K562 (cell line): Measurements from ENCODE around the gene FOXP3.

Experiments used
- EP300 ChIP-seq: IDR thresholded peaks from 2 replicates; pipeline ENCODE4 v1.6.1; 2012; ENCODE audit warnings: low read length, improper control_type of control experiment
- MYC ChIP-seq, 2 experiments: fragments of 250-450 bp in 1 of 2; sonication (Bioruptor Pico) in 1 of 2; IDR thresholded peaks; 2 replicates each; pipeline versions ENCODE4 v1.5.1 to v1.6.1; 2012 to 2021; ENCODE audit warnings: low read depth in 2 of 2, borderline replicate concordance in 1 of 2, improper control_type of control experiment in 1 of 2, low read length in 1 of 2, mild to moderate bottlenecking in 1 of 2, moderate library complexity in 1 of 2
- SMAD3 ChIP-seq: fragments of 450-650 bp; formaldehyde crosslinking; conservative IDR thresholded peaks from 2 replicates; pipeline ENCODE4 v1.4.0; 2020; ENCODE audit warnings: mild to moderate bottlenecking
- TFAM ChIP-seq: fragments of 250-450 bp; sonication (Bioruptor Pico); conservative IDR thresholded peaks from 2 replicates; pipeline ENCODE4 v1.5.0; 2021; ENCODE audit warnings: mild to moderate bottlenecking, moderate library complexity
- ZNF639 ChIP-seq, 2 experiments: fragments of 200-800 bp in 1 of 2; sonication (Bioruptor generic) in 1 of 2; sonication (generic) in 1 of 2; formaldehyde crosslinking in 1 of 2; IDR thresholded peaks in 1 of 2; conservative IDR thresholded peaks in 1 of 2; 2 replicates each; pipeline versions ENCODE4 v1.5.0 to v1.6.1; 2016 to 2020; ENCODE audit warnings: missing compliant biosample characterization in 1 of 2, missing genetic modification characterization in 1 of 2, missing genetic modification reagents in 1 of 2
- TF ChIP-seq, protein P1 (sequence below), 3 experiments: IDR thresholded peaks in 2 of 3; conservative IDR thresholded peaks in 1 of 3; 2 replicates each; pipeline ENCODE4 v1.5.1; 2011 to 2012; ENCODE audit warnings: low read length in 3 of 3, mild to moderate bottlenecking in 3 of 3, control low read depth in 2 of 3, improper control_type of control experiment in 1 of 3, inconsistent platforms in 1 of 3, low read depth in 1 of 3, mixed read lengths in 1 of 3, moderate library complexity in 1 of 3; ENCODE audit not compliant: insufficient read depth in 2 of 3

GRCh38 chrX:49205443-49205842 is 59.1 kb downstream of the FOXP3 start:
- no peak for TF ChIP-seq ZNF639 (CRISPR knock-in tag; conservative IDR thresholded peaks at IDR 0.05 in 1 of 2, IDR thresholded peaks at IDR 0.05 in 1 of 2)
- no peak for TF ChIP-seq TFAM (CRISPR knock-in tag)
- TF ChIP-seq, protein P1, sequence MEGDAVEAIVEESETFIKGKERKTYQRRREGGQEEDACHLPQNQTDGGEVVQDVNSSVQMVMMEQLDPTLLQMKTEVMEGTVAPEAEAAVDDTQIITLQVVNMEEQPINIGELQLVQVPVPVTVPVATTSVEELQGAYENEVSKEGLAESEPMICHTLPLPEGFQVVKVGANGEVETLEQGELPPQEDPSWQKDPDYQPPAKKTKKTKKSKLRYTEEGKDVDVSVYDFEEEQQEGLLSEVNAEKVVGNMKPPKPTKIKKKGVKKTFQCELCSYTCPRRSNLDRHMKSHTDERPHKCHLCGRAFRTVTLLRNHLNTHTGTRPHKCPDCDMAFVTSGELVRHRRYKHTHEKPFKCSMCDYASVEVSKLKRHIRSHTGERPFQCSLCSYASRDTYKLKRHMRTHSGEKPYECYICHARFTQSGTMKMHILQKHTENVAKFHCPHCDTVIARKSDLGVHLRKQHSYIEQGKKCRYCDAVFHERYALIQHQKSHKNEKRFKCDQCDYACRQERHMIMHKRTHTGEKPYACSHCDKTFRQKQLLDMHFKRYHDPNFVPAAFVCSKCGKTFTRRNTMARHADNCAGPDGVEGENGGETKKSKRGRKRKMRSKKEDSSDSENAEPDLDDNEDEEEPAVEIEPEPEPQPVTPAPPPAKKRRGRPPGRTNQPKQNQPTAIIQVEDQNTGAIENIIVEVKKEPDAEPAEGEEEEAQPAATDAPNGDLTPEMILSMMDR (IDR thresholded peaks at IDR 0.05 in 2 of 3, conservative IDR thresholded peaks at IDR 0.05 in 1 of 3; ENCODE audit: insufficient read depth in 2 of 3, low read depth in 1 of 3, low read length in 3 of 3), result no peak
- no peak for TF ChIP-seq EP300
- TF ChIP-seq SMAD3, result no peak
- no peak for TF ChIP-seq MYC (IDR thresholded peaks at IDR 0.05; ENCODE audit: low read depth, low read length)
- TF ChIP-seq MYC (CRISPR knock-in tag; IDR thresholded peaks at IDR 0.05; ENCODE audit: borderline replicate concordance, low read depth), result no peak
